Esophagus squamous epithelium (tissue), 5 donors: ENCODE data around the gene YARS2. TPM values are rescaled to one million over a fixed set of nuclear protein-coding genes. Genes with fewer than 3 reads are reported as not detected.

Source experiments
- DNase-seq: peaks from one replicate; lab custom pipeline; 2025; lab: John Stamatoyannopoulos, UW
- H3K27ac ChIP-seq, 4 donors: fragments of 200-600 bp; sonication (generic); one replicate each; pipeline ENCODE4 v1.5.1; 2016 to 2019; ENCODE audit warnings: mild to moderate bottlenecking in 1 of 4
- H3K27me3 ChIP-seq, 4 donors: fragments of 200-600 bp; sonication (generic); 1 replicate in 3 of 4; 2 replicates in 1 of 4; pipeline versions ENCODE4 v1.5.1 to v1.6.0; 2017 to 2021; ENCODE audit warnings: antibody characterized with exemption in 1 of 4
- H3K36me3 ChIP-seq, 3 donors: fragments of 200-600 bp; sonication (generic); one replicate each; pipeline ENCODE4 v1.5.1; 2016 to 2019
- H3K4me1 ChIP-seq, 3 donors: fragments of 200-600 bp; sonication (generic); one replicate each; pipeline ENCODE4 v1.5.1; 2017 to 2019
- H3K4me3 ChIP-seq, 4 donors: fragments of 200-600 bp; sonication (generic); 1 replicate in 3 of 4; 2 replicates in 1 of 4; pipeline ENCODE4 v1.5.1; 2016 to 2019; ENCODE audit warnings: mild to moderate bottlenecking in 2 of 4, moderate library complexity in 1 of 4
- H3K9me3 ChIP-seq, 3 donors: fragments of 200-600 bp; sonication (generic); one replicate each; pipeline ENCODE4 v1.5.1; 2016 to 2019
- POLR2A ChIP-seq, 4 donors: fragments of 450-650 bp; IDR thresholded peaks; one replicate each; pipeline ENCODE4 v1.6.1; 2017; ENCODE audit warnings: antibody characterized with exemption in 4 of 4, mild to moderate bottlenecking in 4 of 4, moderate library complexity in 3 of 4
- WGBS, 2 donors: methylation state at CpG; one replicate each; pipeline ENCODE4 v1.1.5; 2018; 5-methylcytosine and 5-hydroxymethylcytosine counted together
- intact Hi-C: fragments of 100-400 bp; cut with DNase I; formaldehyde crosslinking; loops from one replicate; pipeline ENCODE4 v1.15.0; 2022
- total RNA-seq, 4 donors: library from RNA; depleted of rRNA; stranded (reverse); fragments of >200 nt; gene quantifications; one replicate each; pipeline ENCODE4 v1.1.0, GENCODE V29; 2016
- TF ChIP-seq, protein P1 (sequence below), 6 experiments: fragments of 450-650 bp in 4 of 6; fragments of 200-600 bp in 2 of 6; sonication (generic) in 2 of 6; IDR thresholded peaks; one replicate each; pipeline ENCODE4 v1.5.1; 2016 to 2019; ENCODE audit warnings: antibody characterized with exemption in 6 of 6, mild to moderate bottlenecking in 4 of 6, moderate library complexity in 4 of 6
- donor health status: DM: yes; HTN: yes; CAD: no.

YARS2 gene
- total RNA-seq, 4 donors from 2014 or later = 17.0 to 26.3 (median 22.8) TPM

- Histone ChIP-seq H3K9me3 (no peaks in the 10 kb centered on the region), H3K27me3 (no peaks in the 10 kb centered on the region), H3K36me3 (no peaks in the 10 kb centered on the region), H3K4me3 (no peak overlapping the region), H3K27ac (no peak overlapping the region), H3K4me1 (no peaks in the 10 kb centered on the region)
- TF ChIP-seq, protein P1, sequence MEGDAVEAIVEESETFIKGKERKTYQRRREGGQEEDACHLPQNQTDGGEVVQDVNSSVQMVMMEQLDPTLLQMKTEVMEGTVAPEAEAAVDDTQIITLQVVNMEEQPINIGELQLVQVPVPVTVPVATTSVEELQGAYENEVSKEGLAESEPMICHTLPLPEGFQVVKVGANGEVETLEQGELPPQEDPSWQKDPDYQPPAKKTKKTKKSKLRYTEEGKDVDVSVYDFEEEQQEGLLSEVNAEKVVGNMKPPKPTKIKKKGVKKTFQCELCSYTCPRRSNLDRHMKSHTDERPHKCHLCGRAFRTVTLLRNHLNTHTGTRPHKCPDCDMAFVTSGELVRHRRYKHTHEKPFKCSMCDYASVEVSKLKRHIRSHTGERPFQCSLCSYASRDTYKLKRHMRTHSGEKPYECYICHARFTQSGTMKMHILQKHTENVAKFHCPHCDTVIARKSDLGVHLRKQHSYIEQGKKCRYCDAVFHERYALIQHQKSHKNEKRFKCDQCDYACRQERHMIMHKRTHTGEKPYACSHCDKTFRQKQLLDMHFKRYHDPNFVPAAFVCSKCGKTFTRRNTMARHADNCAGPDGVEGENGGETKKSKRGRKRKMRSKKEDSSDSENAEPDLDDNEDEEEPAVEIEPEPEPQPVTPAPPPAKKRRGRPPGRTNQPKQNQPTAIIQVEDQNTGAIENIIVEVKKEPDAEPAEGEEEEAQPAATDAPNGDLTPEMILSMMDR (IDR thresholded peaks at IDR 0.05) = no peak
- TF ChIP-seq POLR2A (IDR thresholded peaks at IDR 0.05) = no peak
- intact Hi-C loops = no loop called here
- no peak for DNase-seq
Observed at GRCh38 chr12:32789446-32789845, 33.7 kb upstream of the YARS2 start.

- Histone ChIP-seq H3K4me3 (no peak overlapping the region), H3K4me1 (no peaks in the 10 kb centered on the region), H3K36me3 (no peaks in the 10 kb centered on the region), H3K27me3 (peaks cover 0 to 3% (median 0%) of the 10 kb centered on the region in 4 donors), H3K27ac (no peak overlapping the region), H3K9me3 (no peaks in the 10 kb centered on the region)
- intact Hi-C loops = no loop called here
- TF ChIP-seq, protein P1 (IDR thresholded peaks at IDR 0.05) = no peak
- no peak for TF ChIP-seq POLR2A (IDR thresholded peaks at IDR 0.05)
- WGBS, 2 donors = 59 to 81% methylated on average over 4 of the region's 4 CpGs
- DNase-seq = no peak
Observed at GRCh38 chr12:32788405-32788804, 32.7 kb upstream of the YARS2 start.

DNA sequence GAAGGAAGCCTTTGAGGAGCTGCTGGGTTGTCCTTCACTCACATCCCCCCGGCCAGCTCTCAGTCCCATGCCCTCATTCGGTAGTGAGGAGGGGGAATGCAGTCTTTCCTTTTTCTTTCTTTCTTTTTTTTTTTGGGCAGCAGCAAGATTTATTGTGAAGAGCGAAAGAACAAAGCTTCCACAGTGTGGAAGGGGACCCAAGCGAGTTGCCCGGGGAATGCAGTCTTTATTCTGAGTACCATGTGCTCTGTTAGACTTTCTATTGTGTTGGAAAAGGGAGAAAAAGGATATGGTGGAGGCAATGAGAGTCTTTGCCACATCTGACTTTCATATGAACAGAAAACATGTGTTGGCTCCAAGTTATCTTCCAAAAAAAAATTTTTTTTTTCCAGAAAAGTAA is 29.9 kb upstream of the YARS2 start:
- 86 to 90% methylated on average over 5 of the region's 5 CpGs for WGBS, 2 donors
- intact Hi-C loops = no loop called here

DNA sequence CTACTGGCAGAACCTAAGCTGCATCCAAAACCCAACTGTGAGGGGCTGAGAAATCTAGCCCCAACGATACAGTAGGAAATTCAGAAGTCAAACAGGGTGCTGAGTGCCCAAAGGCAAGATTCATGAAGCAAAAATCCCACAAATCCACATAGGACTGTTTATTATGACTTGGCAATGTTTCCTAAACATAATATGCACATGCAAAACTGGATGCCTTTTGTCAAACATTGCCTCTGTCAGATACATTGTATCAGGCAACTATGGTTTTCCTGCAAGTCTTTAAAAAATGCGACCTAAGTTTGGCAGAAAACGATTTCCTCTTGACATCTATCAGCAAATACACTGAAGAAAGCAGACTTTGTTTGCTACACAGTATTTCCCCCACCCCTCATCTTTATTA is 27.3 kb upstream of the YARS2 start:
- Histone ChIP-seq H3K27ac (no peak overlapping the region), H3K4me3 (no peak overlapping the region), H3K27me3 (peaks cover 0 to 3% (median 0%) of the 10 kb centered on the region in 4 donors), H3K36me3 (no peaks in the 10 kb centered on the region), H3K9me3 (no peaks in the 10 kb centered on the region), H3K4me1 (no peaks in the 10 kb centered on the region)
- WGBS, 2 donors = 37 to 45% methylated on average over 3 of the region's 3 CpGs
- intact Hi-C loops = no loop called here
- DNase-seq = no peak
- TF ChIP-seq POLR2A (IDR thresholded peaks at IDR 0.05) = no peak
- TF ChIP-seq, protein P1 (IDR thresholded peaks at IDR 0.05) = no peak

More for the DNA sequence above, 29.9 kb upstream of the YARS2 start:
- Histone ChIP-seq H3K27ac (no peak overlapping the region), H3K4me3 (no peak overlapping the region), H3K36me3 (no peaks in the 10 kb centered on the region), H3K27me3 (peaks cover 0 to 3% (median 0%) of the 10 kb centered on the region in 4 donors), H3K9me3 (no peaks in the 10 kb centered on the region), H3K4me1 (no peaks in the 10 kb centered on the region)
- TF ChIP-seq, protein P1 (IDR thresholded peaks at IDR 0.05) = no peak
- TF ChIP-seq POLR2A (IDR thresholded peaks at IDR 0.05) = no peak
- DNase-seq = no peak

- H3K36me3 ChIP-seq = no peaks in the 10 kb centered on the region
- intact Hi-C loops = no loop called here
- 41 to 64% methylated on average over 1 of the region's 1 CpG for WGBS, 2 donors
- no peak for DNase-seq
- no peak overlapping the region for H3K4me3 ChIP-seq
- H3K4me1 ChIP-seq = no peaks in the 10 kb centered on the region
- no peak overlapping the region for H3K27ac ChIP-seq
- TF ChIP-seq POLR2A (IDR thresholded peaks at IDR 0.05) = no peak
- TF ChIP-seq, protein P1 (IDR thresholded peaks at IDR 0.05) = no peak
- H3K9me3 ChIP-seq = no peaks in the 10 kb centered on the region
- H3K27me3 ChIP-seq = peaks cover 0 to 3% (median 0%) of the 10 kb centered on the region in 4 donors
Observed at GRCh38 chr12:32780071-32780470, 24.4 kb upstream of the YARS2 start.
